H1 (cell line): ENCODE data around the gene HLA-F.

Experiments
- EGR1 ChIP-seq: IDR thresholded peaks from 2 replicates; pipeline ENCODE4 v1.6.1; 2011; ENCODE audit warnings: low read depth, low read length, borderline replicate concordance
- POLR2AphosphoS5 ChIP-seq: IDR thresholded peaks from 2 replicates; pipeline ENCODE4 v1.6.1; 2011; ENCODE audit warnings: low read depth, low read length

- TF ChIP-seq EGR1, result no peak
- TF ChIP-seq POLR2AphosphoS5, result no peak
Measured at GRCh38 chr6:29726571-29727194, 3.4 kb downstream of the HLA-F start.
